ENCODE measurements around the gene ANKRD24.
A peak's percentile ranks its signal among the peaks of the same experiment; 100 is the strongest.
"Not testable (repeated sequence)": the region's sequence is repeated elsewhere in the genome, so short reads cannot be mapped to it uniquely, and the experiment has no call there.

Gene ANKRD24
- total RNA-seq, result 0.46 to 2.9 (median 1.5) reads per million in 3 experiments

DNA sequence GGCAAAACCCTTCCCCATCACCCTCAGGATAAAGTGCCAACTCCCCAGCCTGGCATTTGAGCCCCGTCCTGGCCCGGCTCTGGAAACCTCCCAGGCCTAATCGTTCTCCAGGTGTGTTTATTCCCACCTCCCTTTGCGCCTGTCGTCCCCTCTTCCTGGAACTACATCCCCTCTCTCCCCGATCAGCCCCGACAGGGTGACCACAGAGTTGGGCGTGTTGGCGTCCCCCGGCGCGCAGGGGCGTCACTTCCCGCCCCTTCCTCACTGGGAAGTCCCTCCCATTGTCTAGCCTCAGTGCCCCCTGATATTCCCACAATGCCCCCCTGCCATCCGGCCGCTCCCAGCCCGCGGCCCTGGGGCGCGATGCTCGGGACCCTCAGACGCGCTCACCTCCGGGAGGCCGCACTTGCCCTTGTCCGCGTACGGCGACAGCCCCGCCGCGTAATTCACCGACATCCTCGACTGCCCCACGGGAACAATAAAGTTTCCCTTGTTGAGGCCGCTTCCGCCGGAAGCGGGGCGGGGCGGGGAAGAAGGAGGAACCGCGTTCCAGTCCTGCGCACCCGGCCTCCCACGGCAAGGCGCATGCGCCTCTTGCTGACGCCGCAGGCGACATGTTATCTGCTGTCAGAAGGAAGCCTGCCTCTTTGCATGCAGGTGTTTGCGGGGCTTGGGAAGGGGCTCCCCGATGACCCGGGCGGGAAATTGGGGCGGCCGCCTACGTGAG lies at the start of gene ANKRD24, which contains the start of gene SIRT6:
TSS of gene ANKRD24 (plus strand) at position 606 of the 727 bp plus-strand sequence. CDS start 3,737 bp downstream, outside the sequence.
TSS of gene SIRT6 (minus strand) at position 480 of the 727 bp plus-strand sequence. CDS start at position 456, 24 bp downstream.
- peak; percentile 95 for DNase-seq

DNA sequence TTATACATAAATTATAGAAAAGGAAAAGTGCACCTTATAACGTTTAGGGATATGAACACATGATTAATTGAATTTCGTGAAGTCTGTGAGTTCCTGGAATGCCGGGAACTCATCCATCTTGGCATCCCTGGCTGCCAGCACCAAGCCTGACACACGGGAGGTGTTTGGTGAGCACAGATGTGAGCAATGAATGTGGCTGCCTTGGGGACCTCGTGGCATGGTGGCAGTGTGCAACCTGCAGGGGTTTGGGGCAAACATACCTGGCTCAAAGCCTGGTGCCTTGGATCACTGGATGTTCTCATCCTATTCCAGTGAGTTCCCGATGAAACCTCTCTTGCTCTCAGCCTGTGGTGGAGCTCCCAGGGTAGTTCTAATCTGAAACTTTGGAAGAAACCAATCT lies 48.1 kb upstream of the ANKRD24 start:
- DNase-seq, result no peak

GRCh38 chr19:4135386-4135785 lies 47.1 kb upstream of the ANKRD24 start:
- not testable (repeated sequence) for DNase-seq

DNA sequence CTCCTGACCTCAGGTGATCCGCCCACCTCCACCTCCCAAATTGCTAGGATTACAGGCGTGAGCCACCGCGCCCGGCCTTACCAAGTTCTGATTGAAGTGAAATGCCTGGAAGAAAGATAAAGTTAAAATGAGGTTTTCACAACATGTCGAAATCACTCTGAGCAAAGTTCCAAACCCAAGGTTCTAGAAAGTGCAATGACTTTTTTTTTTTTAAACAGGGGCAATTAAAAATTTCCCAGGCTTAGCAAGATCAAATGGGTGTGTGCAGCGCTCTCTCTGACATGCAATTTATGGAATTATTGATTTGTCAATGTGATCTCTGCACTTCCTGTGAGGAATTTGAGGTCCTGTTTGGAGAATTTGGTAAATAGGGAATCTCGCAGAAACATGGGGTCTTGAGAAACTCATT lies 45.8 kb upstream of the ANKRD24 start:
- no peak for DNase-seq

DNA sequence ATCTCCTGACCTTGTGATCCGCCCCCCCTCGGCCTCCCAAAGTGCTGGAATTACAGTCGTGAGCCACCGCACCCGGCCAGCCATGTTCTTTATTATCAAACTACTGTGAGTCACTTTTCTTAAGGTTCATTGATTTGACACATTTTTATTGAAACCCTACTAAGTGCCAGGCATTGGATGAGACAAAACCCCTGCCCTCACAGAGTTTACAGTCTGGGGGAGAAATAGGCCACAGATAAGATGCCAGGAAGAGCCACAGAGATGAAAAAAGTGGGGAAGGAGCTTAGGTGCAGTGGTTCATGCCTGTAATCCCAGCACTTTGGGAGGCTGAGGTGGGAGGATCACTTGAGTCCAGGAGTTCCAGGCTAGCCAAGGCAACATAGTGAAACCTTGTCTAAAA lies 44.0 kb upstream of the ANKRD24 start:
- no peak for DNase-seq

GRCh38 chr19:4139614-4140236 lies 42.8 kb upstream of the ANKRD24 start:
- DNase-seq, result peak; percentile 69

GRCh38 chr19:4140237-4140711 lies 42.2 kb upstream of the ANKRD24 start:
- no peak for DNase-seq

DNA sequence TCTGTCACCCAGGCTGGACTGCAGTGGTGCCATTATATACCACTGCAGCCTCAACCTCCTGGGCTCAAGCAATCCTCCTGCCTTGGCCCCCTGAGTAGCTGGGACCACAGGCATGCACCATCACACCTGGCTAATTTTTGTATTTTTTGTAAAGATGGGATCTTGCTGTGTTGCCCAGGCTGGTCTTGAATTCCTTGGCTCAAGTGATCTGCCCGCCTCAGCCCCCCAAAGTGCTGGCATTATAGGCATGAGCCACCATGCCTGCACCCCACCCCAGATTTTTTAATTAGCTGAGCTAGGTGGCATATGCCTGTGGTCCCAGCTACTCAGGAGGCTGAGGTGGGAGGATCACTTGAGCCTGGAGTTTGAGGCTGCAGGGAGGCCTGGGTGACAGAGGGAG lies 39.6 kb upstream of the ANKRD24 start:
- DNase-seq, result not testable (repeated sequence)

- DNase-seq, result no peak
Observed at GRCh38 chr19:4144666-4145249, 37.7 kb upstream of the ANKRD24 start.

DNA sequence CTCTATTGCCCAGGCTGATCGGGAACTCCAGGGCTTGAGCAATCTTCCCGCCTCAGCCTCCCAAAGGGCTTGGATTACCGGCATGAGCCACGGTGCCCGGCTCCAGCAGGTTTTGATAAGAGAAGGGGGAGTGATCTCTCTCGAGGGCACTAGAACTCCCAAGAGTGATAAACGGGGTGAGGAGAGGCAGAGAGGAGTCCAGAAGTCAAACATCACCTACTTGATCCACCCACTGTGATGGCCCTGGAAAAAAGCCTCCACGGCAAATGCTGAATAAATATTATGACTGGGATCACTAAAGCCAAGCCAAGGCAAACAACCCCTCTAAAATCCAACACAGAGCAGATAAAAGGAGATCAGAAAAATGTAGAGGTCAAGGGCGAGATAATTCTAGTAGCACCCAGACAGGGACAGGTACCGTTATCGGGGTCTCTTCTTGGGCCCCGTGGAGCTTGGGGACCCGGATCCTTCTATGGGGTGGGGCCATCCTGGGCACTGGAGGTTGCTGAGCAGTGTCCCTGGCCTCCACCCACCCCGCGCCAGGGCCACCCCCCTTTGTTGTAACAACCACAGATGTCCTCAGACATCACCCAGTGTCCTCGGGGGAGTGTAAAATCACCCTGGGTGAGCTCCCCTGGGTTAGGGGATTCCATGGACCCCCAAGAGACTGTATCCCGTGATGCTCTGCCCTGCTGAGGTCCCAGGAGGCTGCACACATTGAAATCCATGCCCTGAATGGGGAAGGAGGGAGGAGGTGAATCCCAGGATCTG lies 32.8 kb upstream of the ANKRD24 start:
- DNase-seq, result no peak

DNA sequence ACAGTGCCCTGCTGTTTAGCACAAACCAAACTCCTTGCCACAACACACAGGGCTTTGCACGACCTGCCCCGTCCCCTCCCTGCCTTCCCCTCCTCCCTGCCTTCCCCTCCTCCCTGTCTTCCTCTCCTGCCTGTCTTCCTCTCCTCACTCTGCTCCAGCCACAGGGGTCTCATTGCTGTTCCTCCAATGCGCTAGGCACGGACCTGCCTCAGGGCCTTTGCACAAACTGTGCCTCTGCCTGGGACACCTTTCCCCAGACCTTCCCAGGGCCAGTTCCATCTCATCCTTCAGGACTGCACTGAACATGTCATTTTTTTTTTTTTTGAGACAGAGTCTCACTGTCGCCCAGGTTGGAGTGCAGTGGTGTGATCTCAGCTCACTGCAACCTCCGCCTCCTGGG lies 30.9 kb upstream of the ANKRD24 start:
- DNase-seq, result no peak

- no peak for DNase-seq
Observed at GRCh38 chr19:4152241-4152998, 30.1 kb upstream of the ANKRD24 start.

DNA sequence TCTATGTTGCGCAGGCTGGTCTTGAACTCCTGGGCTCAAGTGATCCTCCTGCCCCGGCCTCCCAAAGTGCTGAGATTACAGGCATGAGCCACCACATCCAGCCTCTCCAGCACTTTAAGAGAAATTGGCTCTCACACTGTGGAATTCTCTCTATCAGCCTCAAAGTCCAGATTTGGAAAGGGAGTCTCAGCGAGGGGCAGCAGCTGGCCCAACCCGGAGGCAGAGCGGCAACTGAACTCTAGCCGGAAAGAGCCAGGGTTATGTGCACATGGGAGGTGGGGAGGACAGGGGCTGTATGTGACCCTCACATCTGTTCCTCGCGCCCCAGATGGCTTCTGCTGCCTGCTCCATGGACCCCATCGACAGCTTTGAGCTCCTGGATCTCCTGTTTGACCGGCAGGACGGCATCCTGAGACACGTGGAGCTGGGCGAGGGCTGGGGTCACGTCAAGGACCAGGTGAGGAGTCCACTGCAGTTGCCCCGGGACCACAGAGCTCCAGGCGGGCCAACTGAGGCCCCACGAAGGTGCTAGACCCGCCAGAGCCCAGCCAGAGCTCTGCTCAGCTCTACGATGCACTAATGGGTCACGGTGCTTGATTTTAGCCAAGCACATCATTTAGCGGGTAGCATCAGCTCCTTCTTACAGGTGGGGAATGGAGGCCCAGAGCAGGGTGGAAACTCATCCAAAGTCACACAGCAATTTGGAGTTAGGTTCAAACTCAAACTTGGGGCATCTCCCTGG lies 27.7 kb upstream of the ANKRD24 start:
- no peak for DNase-seq

DNA sequence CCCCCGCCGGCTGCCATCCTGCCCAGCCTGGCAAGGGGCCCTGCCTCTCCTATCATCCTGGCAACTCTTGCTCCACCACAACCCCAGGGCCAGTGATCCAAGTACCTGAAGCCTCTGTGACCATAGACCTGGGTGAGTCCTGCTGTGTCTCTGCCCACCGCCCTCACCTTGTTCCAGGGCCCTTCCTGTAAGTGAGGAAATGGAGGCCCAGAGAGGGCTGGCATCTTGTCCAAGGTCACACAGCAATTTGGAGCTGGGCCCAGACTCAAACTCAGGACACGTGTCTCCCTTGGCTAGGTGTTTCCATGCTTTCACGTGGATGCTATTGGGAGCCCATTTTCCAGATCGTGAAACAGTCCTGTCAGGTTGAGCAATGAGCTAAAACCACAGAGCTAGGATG lies 25.3 kb upstream of the ANKRD24 start:
- no peak for DNase-seq

DNA sequence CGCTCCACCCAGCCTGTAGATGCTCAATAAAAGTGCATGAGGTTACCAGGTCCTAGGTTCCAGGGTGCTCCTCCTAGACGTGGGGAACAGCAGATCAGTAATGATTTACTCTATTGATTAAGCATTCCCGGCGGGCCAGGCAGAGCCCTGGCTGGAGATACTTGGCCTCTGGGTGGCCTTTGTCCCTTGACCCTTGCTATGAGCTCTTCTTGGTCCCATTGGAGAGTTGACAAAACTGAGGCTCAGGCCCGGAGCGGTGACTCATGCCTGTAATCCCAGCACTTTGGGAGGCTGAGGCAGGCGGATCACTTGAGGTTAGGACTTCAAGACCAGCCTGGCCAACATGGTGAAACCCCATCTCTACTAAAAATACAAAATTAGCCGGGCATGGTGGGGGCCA lies 24.5 kb upstream of the ANKRD24 start:
- not testable (repeated sequence) for DNase-seq

GRCh38 chr19:4161415-4162077 lies 20.9 kb upstream of the ANKRD24 start:
- DNase-seq, result no peak

- DNase-seq, result no peak
Observed at GRCh38 chr19:4164262-4164661, 18.2 kb upstream of the ANKRD24 start.

GRCh38 chr19:4171676-4172075 lies 10.8 kb upstream of the ANKRD24 start:
- DNase-seq, result no peak

DNA sequence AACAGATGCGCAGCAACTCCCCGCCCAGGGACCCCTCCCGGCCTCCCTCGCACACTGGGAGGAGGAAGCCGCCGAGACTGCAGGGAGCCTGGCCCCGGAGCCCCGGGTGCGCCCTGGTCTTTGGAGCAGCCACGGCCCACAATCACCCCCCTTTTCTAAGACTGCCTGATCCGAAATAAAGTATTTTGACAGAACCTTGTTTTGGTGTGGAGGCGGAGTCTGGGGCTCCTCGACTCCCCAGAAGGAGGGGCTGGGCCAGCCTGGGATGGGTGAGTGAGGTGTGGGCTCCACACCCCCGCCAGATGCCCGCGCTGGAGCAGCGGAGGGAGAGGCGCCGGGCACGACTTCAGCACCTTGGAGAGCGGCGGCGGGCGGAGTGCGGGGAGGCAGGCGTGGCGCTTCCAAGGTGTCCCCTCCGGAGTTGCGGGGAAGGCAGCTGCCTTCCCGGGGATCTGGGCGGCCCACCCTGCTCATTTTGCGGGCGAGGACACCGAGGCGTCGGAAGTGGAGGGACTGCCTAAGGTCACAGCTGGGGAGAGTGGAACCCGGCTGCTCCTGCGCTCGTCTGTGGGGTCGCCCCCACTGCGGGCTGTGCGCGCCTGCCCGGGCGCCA lies 9.5 kb upstream of the ANKRD24 start:
- DNase-seq, result peak; percentile 59

DNA sequence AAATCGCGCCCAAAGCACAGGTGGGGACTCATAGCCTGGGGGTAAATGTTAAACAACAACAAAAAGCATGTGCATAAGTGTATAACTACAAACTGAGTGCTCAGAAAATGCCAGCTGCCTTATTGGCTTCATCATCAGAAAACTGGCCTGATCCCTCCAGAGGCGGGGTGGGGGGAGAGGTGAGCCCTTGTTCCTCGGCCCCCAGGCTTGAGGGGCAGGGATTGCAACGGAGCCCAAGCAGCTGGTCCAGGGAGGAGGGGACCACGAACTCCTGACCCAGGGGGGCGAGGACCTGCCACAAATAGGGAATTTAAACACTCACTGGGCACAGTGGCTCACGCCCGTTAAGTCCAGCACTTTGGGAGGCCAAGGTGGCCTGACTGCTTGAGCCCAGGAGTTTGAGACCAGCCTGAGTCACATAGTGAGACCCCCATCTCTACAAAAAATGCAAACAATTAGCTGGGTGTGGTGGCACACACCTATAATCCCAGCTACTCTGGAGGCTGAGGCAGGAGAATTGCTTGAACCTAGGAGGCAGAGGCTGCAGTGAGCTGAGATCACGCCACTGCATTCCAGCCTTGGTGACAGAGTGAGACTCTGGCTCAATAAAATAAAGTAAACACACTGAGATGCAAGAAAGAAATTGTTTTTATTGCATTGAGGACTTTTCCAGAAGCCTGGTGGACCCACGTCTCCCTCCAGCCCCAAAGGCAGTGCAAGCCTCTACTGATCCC lies 8.8 kb upstream of the ANKRD24 start:
- no peak for DNase-seq
